Liver (tissue), 9 donors: ENCODE data around the gene ECSIT. TPM values are rescaled to one million over a fixed set of nuclear protein-coding genes. Genes with fewer than 3 reads are reported as not detected.

Source experiments
- DNase-seq: peaks from one replicate; pipeline ENCODE4 v3.0.0-alpha.2; 2017; ENCODE audit warnings: low spot score
- H3K27ac ChIP-seq, 2 donors: one replicate each; pipeline ENCODE4 v1.7.0; 2013; ENCODE audit warnings: inconsistent platforms in 2 of 2, low read length in 2 of 2, control low read depth in 1 of 2, low read depth in 1 of 2, mild to moderate bottlenecking in 1 of 2
- H3K27me3 ChIP-seq, 4 donors: one replicate each; pipeline versions ENCODE4 v1.6.1 to v1.7.0; 2013; ENCODE audit warnings: low read length in 3 of 4, inconsistent platforms in 1 of 4, mild to moderate bottlenecking in 1 of 4, moderate library complexity in 1 of 4; ENCODE audit not compliant: control insufficient read depth in 4 of 4, insufficient read depth in 4 of 4
- H3K36me3 ChIP-seq, 4 donors: one replicate each; pipeline versions ENCODE4 v1.6.1 to v1.7.0; 2013; ENCODE audit warnings: low read length in 3 of 4, mild to moderate bottlenecking in 3 of 4, low read depth in 1 of 4, moderate library complexity in 1 of 4; ENCODE audit not compliant: control insufficient read depth in 4 of 4, insufficient read depth in 3 of 4
- H3K4me1 ChIP-seq, 4 donors: one replicate each; pipeline versions ENCODE4 v1.6.1 to v1.7.0; 2013; ENCODE audit warnings: low read length in 3 of 4, mild to moderate bottlenecking in 3 of 4, moderate library complexity in 1 of 4; ENCODE audit not compliant: control insufficient read depth in 4 of 4, insufficient read depth in 4 of 4
- H3K4me3 ChIP-seq, 3 donors: one replicate each; pipeline versions ENCODE4 v1.6.1 to v1.7.0; 2013; ENCODE audit warnings: low read length in 3 of 3, control low read depth in 1 of 3, low read depth in 1 of 3, mild to moderate bottlenecking in 1 of 3
- H3K9ac ChIP-seq, 2 donors: one replicate each; pipeline ENCODE4 v1.7.0; 2013; ENCODE audit warnings: low read length in 2 of 2, mild to moderate bottlenecking in 2 of 2, moderate library complexity in 2 of 2, control low read depth in 1 of 2, low read depth in 1 of 2
- H3K9me3 ChIP-seq, 4 donors: one replicate each; pipeline versions ENCODE4 v1.6.1 to v1.7.0; 2013; ENCODE audit warnings: low read length in 3 of 4; ENCODE audit not compliant: control insufficient read depth in 4 of 4
- EGR1 ChIP-seq, 2 donors: IDR thresholded peaks; 2 replicates each; pipeline ENCODE4 v1.6.1; 2016 to 2018; ENCODE audit warnings: antibody characterized with exemption in 2 of 2, low read depth in 2 of 2
- FOXA1 ChIP-seq: IDR thresholded peaks from 2 replicates; pipeline ENCODE4 v1.6.1; 2016; ENCODE audit warnings: antibody characterized with exemption
- FOXA2 ChIP-seq: IDR thresholded peaks from 2 replicates; pipeline ENCODE4 v1.6.1; 2016; ENCODE audit warnings: antibody characterized with exemption
- GABPA ChIP-seq, 2 donors: IDR thresholded peaks in 1 of 2; conservative IDR thresholded peaks in 1 of 2; 2 replicates each; pipeline ENCODE4 v1.6.1; 2016; ENCODE audit warnings: antibody characterized with exemption in 2 of 2, mild to moderate bottlenecking in 1 of 2, moderate library complexity in 1 of 2
- HNF4A ChIP-seq, 2 donors: conservative IDR thresholded peaks; 2 replicates each; pipeline ENCODE4 v1.6.1; 2016; ENCODE audit warnings: antibody characterized with exemption in 2 of 2, mild to moderate bottlenecking in 2 of 2
- HNF4G ChIP-seq: IDR thresholded peaks from 2 replicates; pipeline ENCODE4 v1.6.1; 2016; ENCODE audit warnings: antibody characterized with exemption
- JUND ChIP-seq, 2 donors: IDR thresholded peaks; 2 replicates each; pipeline ENCODE4 v1.6.1; 2016; ENCODE audit warnings: antibody characterized with exemption in 2 of 2
- NR2F2 ChIP-seq: IDR thresholded peaks from 2 replicates; pipeline ENCODE4 v1.6.1; 2016; ENCODE audit warnings: antibody characterized with exemption
- RAD21 ChIP-seq, 2 donors: IDR thresholded peaks; 2 replicates each; pipeline ENCODE4 v1.6.1; 2016; ENCODE audit warnings: antibody characterized with exemption in 2 of 2, mild to moderate bottlenecking in 2 of 2
- RXRA ChIP-seq, 2 donors: IDR thresholded peaks; 2 replicates each; pipeline ENCODE4 v1.6.1; 2017 to 2018; ENCODE audit warnings: antibody characterized with exemption in 2 of 2, mild to moderate bottlenecking in 1 of 2
- SP1 ChIP-seq: IDR thresholded peaks from 2 replicates; pipeline ENCODE4 v1.6.1; 2018; ENCODE audit warnings: antibody characterized with exemption, mild to moderate bottlenecking
- TAF1 ChIP-seq: conservative IDR thresholded peaks from 2 replicates; pipeline ENCODE4 v1.6.1; 2016; ENCODE audit warnings: antibody characterized with exemption, mild to moderate bottlenecking
- YY1 ChIP-seq: IDR thresholded peaks from 2 replicates; pipeline ENCODE4 v1.6.1; 2016; ENCODE audit warnings: antibody characterized with exemption, mild to moderate bottlenecking
- whole genome bisulfite sequencing: extraction: QIAGEN DNeasy Blood & Tissue Kit; methylation state at CpG from one replicate; pipeline ENCODE4 v1.1.7; 2013; 5-methylcytosine and 5-hydroxymethylcytosine counted together
- polyA plus RNA-seq, 2 donors: library from polyadenylated mRNA; stranded (reverse) in 1 of 2; unstranded in 1 of 2; fragments of 200-250 nt in 1 of 2; fragments of >200 nt in 1 of 2; fragmentation: Nextera tagmentation in 1 of 2; extraction: Ambion mirVana in 1 of 2; gene quantifications; one replicate each; pipeline versions ENCODE4 v1.2.1 to v1.2.3, GENCODE V29; 2013 to 2015
- total RNA-seq, 2 donors: library from RNA; depleted of rRNA; stranded (reverse); fragments of >200 nt; gene quantifications; one replicate each; pipeline ENCODE4 v1.2.3, GENCODE V29; 2014
- TF ChIP-seq, protein P1 (sequence below): IDR thresholded peaks from 2 replicates; pipeline ENCODE4 v1.6.1; 2016; ENCODE audit warnings: antibody characterized with exemption
- TF ChIP-seq, protein P2 (sequence below): IDR thresholded peaks from 2 replicates; pipeline ENCODE4 v1.6.1; 2016; ENCODE audit warnings: antibody characterized with exemption
- TF ChIP-seq, protein P3 (sequence below): fragments of 150-350 bp; IDR thresholded peaks from 2 replicates; pipeline ENCODE4 v1.5.1; 2017; ENCODE audit warnings: improper control_type of control experiment, low read depth, low read length; ENCODE audit not compliant: missing input control
- donor health status: healthy.
- donor health status: healthy.
- donor health status: healthy.
- donor health status: healthy.
- donor health status: healthy.

ECSIT gene
- total and polyA plus RNA-seq, 4 donors = 20.5 to 37.4 (median 31.0) TPM

DNA sequence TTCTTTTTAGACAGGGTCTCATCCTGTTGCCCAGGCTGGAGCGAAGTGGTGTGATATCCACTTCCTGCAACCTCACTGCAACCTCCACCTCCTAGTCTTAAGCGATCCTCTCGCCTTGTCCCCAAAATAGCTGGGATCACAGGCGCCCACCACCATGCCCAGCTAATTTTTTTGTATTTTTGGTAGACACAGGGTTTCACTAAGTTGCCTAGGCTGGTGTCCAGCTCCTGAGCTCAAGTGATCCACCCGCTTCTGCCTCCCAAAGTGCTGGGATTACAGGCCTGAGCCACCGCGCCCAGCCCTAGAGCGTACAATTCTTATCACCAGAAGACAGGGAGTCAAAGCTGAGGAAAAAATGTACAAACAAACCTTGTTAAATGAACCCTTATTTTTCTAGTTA, 34.6 kb upstream of the ECSIT start:
- DNase-seq = peak; percentile 64
- Histone ChIP-seq H3K9ac (no peak overlapping the region), H3K4me1 (peaks cover 0 to 13% (median 4%) of the 10 kb centered on the region in 4 donors), H3K9me3 (no peaks in the 10 kb centered on the region), H3K27me3 (no peaks in the 10 kb centered on the region), H3K4me3 (no peak overlapping the region), H3K36me3 (no peaks in the 10 kb centered on the region), H3K27ac (no peak overlapping the region)
- TF ChIP-seq NR2F2 (no peak), HNF4A (conservative IDR thresholded peaks at IDR 0.05) (no peak), SP1 (no peak), RAD21 (IDR thresholded peaks at IDR 0.05) (no peak), JUND (IDR thresholded peaks at IDR 0.05) (no peak), HNF4G (no peak), FOXA1 (no peak), GABPA (IDR thresholded peaks at IDR 0.05 in 1 of 2, conservative IDR thresholded peaks at IDR 0.05 in 1 of 2) (no peak), RXRA (IDR thresholded peaks at IDR 0.05) (no peak), YY1 (no peak), EGR1 (IDR thresholded peaks at IDR 0.05; ENCODE audit: low read depth in 2 of 2) (no peak), FOXA2 (no peak), TAF1 (no peak)
- TF ChIP-seq, protein P1, sequence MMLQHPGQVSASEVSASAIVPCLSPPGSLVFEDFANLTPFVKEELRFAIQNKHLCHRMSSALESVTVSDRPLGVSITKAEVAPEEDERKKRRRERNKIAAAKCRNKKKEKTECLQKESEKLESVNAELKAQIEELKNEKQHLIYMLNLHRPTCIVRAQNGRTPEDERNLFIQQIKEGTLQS = no peak
- TF ChIP-seq, protein P2, sequence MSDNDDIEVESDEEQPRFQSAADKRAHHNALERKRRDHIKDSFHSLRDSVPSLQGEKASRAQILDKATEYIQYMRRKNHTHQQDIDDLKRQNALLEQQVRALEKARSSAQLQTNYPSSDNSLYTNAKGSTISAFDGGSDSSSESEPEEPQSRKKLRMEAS = no peak
- 88% methylated on average over 8 of the region's 8 CpGs for WGBS

DNA sequence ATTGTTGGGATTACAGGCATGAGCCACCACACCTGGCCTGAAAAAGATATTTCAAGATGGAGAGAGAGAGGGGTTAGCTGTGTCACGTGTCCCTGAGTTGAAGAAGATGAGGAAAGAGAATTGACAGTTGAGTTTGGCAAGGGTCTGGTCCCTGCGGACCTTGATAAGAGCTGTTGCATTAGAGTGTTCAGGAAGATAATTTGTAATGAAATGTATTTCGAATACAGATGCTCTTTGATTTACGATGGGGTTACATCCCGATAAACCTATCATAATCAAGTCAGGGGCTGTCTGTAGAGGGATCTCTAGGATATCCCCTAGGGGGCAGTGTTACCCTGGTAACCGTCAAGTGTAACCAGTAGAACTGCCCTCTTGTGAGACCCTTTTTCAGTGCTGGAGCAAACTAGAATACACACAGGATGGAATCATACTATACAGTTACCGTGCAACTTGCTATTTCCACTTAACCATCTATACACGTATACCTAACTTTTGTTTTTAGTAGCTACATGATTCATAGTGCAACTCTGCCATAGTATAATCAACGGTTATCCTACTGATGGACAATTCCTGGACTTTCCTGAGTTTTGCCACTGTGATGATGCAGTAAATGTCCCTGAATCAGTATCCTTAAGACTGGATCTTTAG, 31.6 kb upstream of the ECSIT start:
- 26% methylated on average over 9 of the region's 9 CpGs for WGBS
- Histone ChIP-seq H3K4me3 (no peak overlapping the region), H3K9me3 (no peaks in the 10 kb centered on the region), H3K27ac (no peak overlapping the region), H3K9ac (no peak overlapping the region), H3K36me3 (peaks cover 0 to 4% (median 0%) of the 10 kb centered on the region in 4 donors), H3K4me1 (peaks cover 4 to 23% (median 14%) of the 10 kb centered on the region in 4 donors), H3K27me3 (no peaks in the 10 kb centered on the region)
- peak; percentile 73 for DNase-seq
- TF ChIP-seq RAD21 (IDR thresholded peaks at IDR 0.05) (peak; percentile 78 to 83), FOXA2 (no peak)
- TF ChIP-seq, protein P3, sequence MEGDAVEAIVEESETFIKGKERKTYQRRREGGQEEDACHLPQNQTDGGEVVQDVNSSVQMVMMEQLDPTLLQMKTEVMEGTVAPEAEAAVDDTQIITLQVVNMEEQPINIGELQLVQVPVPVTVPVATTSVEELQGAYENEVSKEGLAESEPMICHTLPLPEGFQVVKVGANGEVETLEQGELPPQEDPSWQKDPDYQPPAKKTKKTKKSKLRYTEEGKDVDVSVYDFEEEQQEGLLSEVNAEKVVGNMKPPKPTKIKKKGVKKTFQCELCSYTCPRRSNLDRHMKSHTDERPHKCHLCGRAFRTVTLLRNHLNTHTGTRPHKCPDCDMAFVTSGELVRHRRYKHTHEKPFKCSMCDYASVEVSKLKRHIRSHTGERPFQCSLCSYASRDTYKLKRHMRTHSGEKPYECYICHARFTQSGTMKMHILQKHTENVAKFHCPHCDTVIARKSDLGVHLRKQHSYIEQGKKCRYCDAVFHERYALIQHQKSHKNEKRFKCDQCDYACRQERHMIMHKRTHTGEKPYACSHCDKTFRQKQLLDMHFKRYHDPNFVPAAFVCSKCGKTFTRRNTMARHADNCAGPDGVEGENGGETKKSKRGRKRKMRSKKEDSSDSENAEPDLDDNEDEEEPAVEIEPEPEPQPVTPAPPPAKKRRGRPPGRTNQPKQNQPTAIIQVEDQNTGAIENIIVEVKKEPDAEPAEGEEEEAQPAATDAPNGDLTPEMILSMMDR = peak; percentile 65
